ENCODE data around the gene TMCC2.
"Not testable (repeated sequence)": the region's sequence is repeated elsewhere in the genome, so short reads cannot be mapped to it uniquely, and the experiment has no call there.

TMCC2 gene

GRCh38 chr1:205280666-205281395 lies 53.1 kb downstream of the TMCC2 start:
- not testable (repeated sequence) for DNase-seq (ENCODE audit: low read depth in 2 of 2)

GRCh38 chr1:205283270-205284147 lies 55.8 kb downstream of the TMCC2 start:
- DNase-seq (ENCODE audit: low read depth in 2 of 2): no peak

- peak; percentile 42 to 72 for DNase-seq (ENCODE audit: low read depth in 2 of 2)
Observed at GRCh38 chr1:205284420-205285144, 56.8 kb downstream of the TMCC2 start.

GRCh38 chr1:205285381-205286101 lies 57.8 kb downstream of the TMCC2 start:
- peak; percentile 11 to 34 for DNase-seq (ENCODE audit: low read depth in 2 of 2)

- DNase-seq (ENCODE audit: low read depth in 2 of 2): peak; percentile 10 to 74
Observed at GRCh38 chr1:205286335-205286950, 58.7 kb downstream of the TMCC2 start.

- no peak for DNase-seq (ENCODE audit: low read depth in 2 of 2)
Observed at GRCh38 chr1:205287076-205287475, 59.3 kb downstream of the TMCC2 start.

- peak; percentile 44 to 57 for DNase-seq (ENCODE audit: low read depth in 2 of 2)
Observed at GRCh38 chr1:205287767-205288559, 60.2 kb downstream of the TMCC2 start.

- DNase-seq (ENCODE audit: low read depth in 2 of 2): no peak
Observed at GRCh38 chr1:205291596-205291995, 63.9 kb downstream of the TMCC2 start.

- no peak for DNase-seq (ENCODE audit: low read depth in 2 of 2)
Observed at GRCh38 chr1:205293350-205294074, 65.8 kb downstream of the TMCC2 start.

GRCh38 chr1:205294175-205294917 lies 66.6 kb downstream of the TMCC2 start:
- no peak for DNase-seq (ENCODE audit: low read depth in 2 of 2)

GRCh38 chr1:205294934-205295333 lies 67.2 kb downstream of the TMCC2 start:
- DNase-seq (ENCODE audit: low read depth in 2 of 2): no peak

- no peak for DNase-seq (ENCODE audit: low read depth in 2 of 2)
Observed at GRCh38 chr1:205296154-205296553, 68.4 kb downstream of the TMCC2 start.

GRCh38 chr1:205297546-205298177 lies 69.9 kb downstream of the TMCC2 start:
- not testable (repeated sequence) for DNase-seq (ENCODE audit: low read depth in 2 of 2)

GRCh38 chr1:205298191-205298994 lies 70.6 kb downstream of the TMCC2 start:
- DNase-seq (ENCODE audit: low read depth in 2 of 2): no peak

- no peak for DNase-seq (ENCODE audit: low read depth in 2 of 2)
Observed at GRCh38 chr1:205300149-205300548, 72.4 kb downstream of the TMCC2 start.

- DNase-seq (ENCODE audit: low read depth in 2 of 2): no peak
Observed at GRCh38 chr1:205301205-205301821, 73.6 kb downstream of the TMCC2 start.
